HG03457 (cell line): ENCODE results near the gene RSBN1.
"Not testable (repeated sequence)": the region's sequence is repeated elsewhere in the genome, so short reads cannot be mapped to it uniquely, and the experiment has no call there.

ENCODE experiments used
- ATAC-seq: cut with Tn5 transposase; IDR thresholded peaks from one replicate; pipeline ENCODE4 v1.9.1; 2021; ENCODE audit warnings: moderate number of reproducible peaks; ENCODE audit not compliant: unreplicated experiment

The RSBN1 gene

GRCh38 chr1:113749402-113749801, 62.9 kb downstream of the RSBN1 start:
- no peak for ATAC-seq

DNA sequence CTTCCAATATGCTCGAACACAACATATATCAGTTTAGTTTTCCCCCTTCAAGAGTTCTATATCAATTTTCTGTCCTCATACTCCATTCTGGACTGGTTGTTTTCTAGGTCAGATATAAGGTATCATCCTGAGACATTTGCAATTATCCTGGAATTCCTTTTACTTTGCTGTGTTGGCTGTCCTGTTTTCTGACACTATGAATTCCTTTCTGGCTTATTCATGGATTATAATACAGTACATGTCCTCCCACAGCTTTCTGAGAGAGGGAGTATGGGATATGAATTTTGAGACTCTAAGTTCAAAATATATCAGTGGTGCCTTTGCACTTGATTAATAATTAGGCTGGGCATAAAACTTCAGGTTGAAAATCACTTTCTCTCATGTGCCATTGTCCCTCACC, 64.9 kb downstream of the RSBN1 start:
- no peak for ATAC-seq

DNA sequence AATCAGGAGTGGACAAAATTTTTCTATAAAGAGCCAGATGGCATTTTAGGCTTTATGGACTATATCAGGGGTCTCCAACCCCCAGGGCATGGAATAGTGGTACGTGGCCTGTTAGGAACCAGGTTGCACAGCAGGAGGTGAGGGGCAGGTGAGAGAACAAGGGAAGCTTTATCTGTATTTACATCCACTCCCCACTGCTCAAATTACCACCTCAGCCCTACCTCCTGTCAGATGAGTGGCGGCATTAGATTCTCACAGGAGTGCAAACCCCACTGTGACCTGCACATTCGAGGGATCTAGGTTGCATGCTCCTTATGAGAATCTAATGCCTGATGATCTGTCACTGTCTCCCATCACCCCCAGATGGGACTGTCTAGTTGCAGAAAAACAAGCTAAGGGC, 66.9 kb downstream of the RSBN1 start:
- ATAC-seq = no peak

GRCh38 chr1:113744114-113744513, 68.2 kb downstream of the RSBN1 start:
- ATAC-seq = no peak

DNA sequence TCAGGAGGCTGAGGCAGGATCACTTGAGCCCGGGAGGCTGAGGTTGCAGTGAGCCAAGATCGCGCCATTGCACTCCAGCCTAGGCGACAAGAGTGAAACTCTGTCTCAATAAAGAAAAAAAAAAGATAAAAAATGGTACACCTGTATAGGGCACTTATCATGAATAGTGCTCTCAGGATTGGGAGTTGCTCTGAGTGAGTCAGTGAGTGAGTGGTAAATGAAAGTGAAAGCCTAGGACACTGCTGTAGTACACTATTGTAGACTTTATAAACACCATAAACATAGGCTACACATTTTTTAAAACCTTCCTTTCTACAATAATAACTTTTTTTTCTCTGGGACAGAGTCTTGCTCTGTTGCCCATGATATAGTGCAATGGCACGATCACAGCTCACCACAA, 69.8 kb downstream of the RSBN1 start:
- ATAC-seq = no peak

GRCh38 chr1:113734357-113735055, 77.8 kb downstream of the RSBN1 start:
- no peak for ATAC-seq

DNA sequence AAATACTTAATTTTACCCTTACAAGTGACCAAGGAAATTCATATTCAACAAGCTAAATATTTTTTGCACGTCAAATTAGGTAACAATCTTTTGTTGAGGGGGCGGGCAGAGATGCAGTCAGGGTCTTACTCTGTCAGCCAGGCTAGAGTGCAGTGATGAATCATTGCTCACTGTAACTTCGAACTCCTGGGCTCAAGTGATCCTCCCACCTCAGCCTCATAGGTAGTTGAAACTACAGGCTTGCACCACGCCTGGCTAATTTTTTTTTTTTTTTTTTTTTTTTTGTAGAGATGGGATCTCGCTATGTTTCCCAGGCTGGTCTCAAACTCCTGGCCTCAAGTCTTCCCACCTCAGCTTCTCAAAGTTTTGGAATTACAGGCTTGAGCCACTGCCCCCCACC, 79.5 kb downstream of the RSBN1 start:
- no peak for ATAC-seq

DNA sequence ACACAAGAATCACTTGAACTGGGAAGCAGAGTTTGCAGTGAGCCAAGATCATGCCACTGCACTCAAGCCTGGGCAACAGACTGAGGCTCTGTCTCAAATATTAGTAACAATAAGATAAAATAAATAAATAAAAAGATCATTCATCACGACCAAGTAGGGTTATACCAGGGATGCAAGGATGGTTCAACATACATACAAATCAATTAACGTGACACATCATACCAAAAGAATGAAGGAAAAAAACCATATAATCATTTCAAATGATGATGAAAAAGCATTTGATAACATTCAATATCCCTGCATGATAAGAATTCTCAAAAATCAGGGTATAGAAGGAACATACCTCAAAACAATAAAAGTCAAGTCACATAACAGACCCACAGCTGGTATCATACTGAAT, 91.3 kb downstream of the RSBN1 start:
- ATAC-seq = no peak

GRCh38 chr1:113718621-113719020, 93.7 kb downstream of the RSBN1 start:
- ATAC-seq = not testable (repeated sequence)

DNA sequence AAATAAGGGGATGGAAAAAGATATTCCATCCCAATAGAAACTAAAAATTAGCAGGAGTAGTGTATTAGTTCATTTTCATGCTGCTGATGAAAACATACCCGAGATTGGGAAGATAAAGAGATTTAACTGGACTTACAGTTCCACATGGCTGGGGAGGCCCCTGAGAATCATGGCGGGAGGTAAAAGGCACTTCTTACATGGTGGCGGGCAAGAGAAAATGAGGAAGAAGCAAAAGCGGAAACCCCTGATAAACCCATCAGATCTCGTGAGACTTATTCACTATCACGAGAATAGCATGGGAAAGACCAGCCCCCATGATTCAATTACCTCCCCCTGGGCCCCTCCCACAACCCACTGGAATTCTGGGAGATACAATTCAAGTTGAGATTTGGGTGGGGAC, 94.8 kb downstream of the RSBN1 start:
- not testable (repeated sequence) for ATAC-seq

DNA sequence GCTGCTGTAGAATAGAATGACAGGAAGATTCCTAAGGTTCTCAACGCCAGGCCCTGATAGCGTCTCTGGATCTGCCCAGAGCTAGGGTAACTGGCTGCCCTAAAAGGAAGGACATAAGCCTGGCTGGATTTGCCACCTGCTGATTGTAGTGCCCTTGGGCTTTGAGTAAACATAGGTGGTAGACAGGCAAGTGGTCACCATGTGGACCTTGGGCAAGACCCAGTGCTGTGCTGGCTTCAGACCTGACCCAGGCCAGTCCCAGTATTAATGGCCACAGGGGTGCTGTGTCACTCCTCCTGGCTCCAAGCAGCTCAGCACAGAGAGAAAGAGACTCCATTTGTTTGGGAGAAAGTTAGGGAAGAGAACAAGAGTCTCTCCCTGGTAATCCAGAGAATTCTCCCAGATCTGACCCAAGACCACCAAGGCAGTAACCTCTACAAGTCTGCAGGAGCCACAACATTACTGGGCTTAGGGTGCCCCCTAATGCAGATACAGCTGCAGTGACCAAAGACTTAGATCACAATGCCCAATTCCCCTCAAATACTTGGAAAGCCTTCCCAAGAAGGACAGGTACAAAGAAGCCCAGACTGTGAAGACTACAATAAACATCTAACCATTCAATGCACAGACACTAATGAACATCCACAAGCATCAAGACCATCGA, 97.5 kb downstream of the RSBN1 start:
- ATAC-seq = no peak
